HCT116 (cell line): ENCODE data around the gene SUV39H2. TPM values are rescaled to one million over a fixed set of nuclear protein-coding genes. Genes with fewer than 3 reads are reported as not detected.

ENCODE experiments used
- ATAC-seq: fragments of 200-7000 bp; cut with Tn5 transposase; 2 replicates; pipeline ENCODE4 v1.9.1; 2020; ENCODE audit warnings: mild to moderate bottlenecking, moderate library complexity
- BruUV-seq: library from RNA; stranded (reverse); fragments of 400-500 nt; replicated peaks from 2 replicates; lab custom pipeline; 2021; lab: Mats Ljungman, UMichigan
- CTCF ChIA-PET: fragments of 300-600 bp; sonication (Branson Sonifier 250); formaldehyde crosslinking; loops from one replicate; lab custom pipeline; 2021; ENCODE audit warnings: antibody characterized with exemption; lab: Charles Lee
- POLR2A ChIA-PET: fragments of 300-600, 350-600 bp; sonication (Branson Sonifier 250); formaldehyde crosslinking; loops from one replicate; lab custom pipeline; 2021; ENCODE audit warnings: antibody characterized with exemption; lab: Charles Lee
- RAD21 ChIA-PET, 2 experiments: fragments of 300-600 bp; sonication (Branson Sonifier 250); formaldehyde crosslinking; loops; one replicate each; lab custom pipeline; 2023; ENCODE audit warnings: low total read pairs in 2 of 2; ENCODE audit not compliant: uncharacterized antibody in 2 of 2, unreplicated experiment in 2 of 2, low non-redundant PET in 1 of 2; lab: Charles Lee
- DNase-seq: peaks from one replicate; pipeline ENCODE4 v3.0.0-alpha.2; 2010; ENCODE audit warnings: low read depth, low spot score
- H2AFZ ChIP-seq: fragments of 200-600 bp; shearing (Covaris generic), sonication (generic); 2 replicates; pipeline ENCODE4 v1.6.1; 2017; ENCODE audit warnings: low read depth, mixed run types, mixed read lengths, antibody characterized with exemption, low read length; ENCODE audit not compliant: poor library complexity, severe bottlenecking
- H3K27ac ChIP-seq: 2 replicates; pipeline ENCODE4 v1.5.1; 2012; ENCODE audit warnings: low read depth, low read length
- H3K27me3 ChIP-seq: fragments of 200-600 bp; sonication (generic); 2 replicates; pipeline ENCODE4 v1.6.1; 2016; ENCODE audit warnings: mixed run types, low read length, mixed read lengths; ENCODE audit not compliant: insufficient read depth
- H3K36me3 ChIP-seq, 2 experiments: fragments of 200-500 bp in 1 of 2; fragments of 200-600 bp in 1 of 2; sonication (Bioruptor generic) in 1 of 2; sonication (generic) in 1 of 2; 2 replicates each; pipeline versions ENCODE4 v1.5.1 to v1.6.1; 2014 to 2016; ENCODE audit warnings: low read length in 2 of 2, inconsistent platforms in 1 of 2, mixed read lengths in 1 of 2, mixed run types in 1 of 2; ENCODE audit not compliant: insufficient read depth in 2 of 2, control insufficient read depth in 1 of 2
- H3K4me1 ChIP-seq, 2 experiments: fragments of 200-600 bp in 1 of 2; sonication (generic) in 1 of 2; 2 replicates each; pipeline versions ENCODE4 v1.5.1 to v1.6.1; 2012 to 2017; ENCODE audit warnings: low read length in 2 of 2, inconsistent platforms in 1 of 2, mild to moderate bottlenecking in 1 of 2, mixed read lengths in 1 of 2, mixed run types in 1 of 2, moderate library complexity in 1 of 2; ENCODE audit not compliant: insufficient read depth in 2 of 2, control insufficient read depth in 1 of 2
- H3K4me2 ChIP-seq: fragments of 200-600 bp; sonication (generic); 2 replicates; pipeline ENCODE4 v1.6.1; 2017; ENCODE audit warnings: mixed run types, low read length, mixed read lengths
- H3K4me3 ChIP-seq, 2 experiments: fragments of 200-600 bp in 1 of 2; sonication (generic) in 1 of 2; replicated peaks in 1 of 2; 2 replicates each; pipeline ENCODE4 v1.5.1; 2011 to 2016; ENCODE audit warnings: low read length in 2 of 2, control low read depth in 1 of 2, low read depth in 1 of 2, mild to moderate bottlenecking in 1 of 2, mixed read lengths in 1 of 2, mixed run types in 1 of 2
- H3K79me2 ChIP-seq: fragments of 200-600 bp; sonication (generic); 2 replicates; pipeline ENCODE4 v1.6.1; 2017; ENCODE audit warnings: mild to moderate bottlenecking, mixed run types, low read length, moderate library complexity, mixed read lengths; ENCODE audit not compliant: insufficient read depth
- H3K9ac ChIP-seq: fragments of 200-600 bp; sonication (generic); 2 replicates; pipeline ENCODE4 v1.6.1; 2016; ENCODE audit warnings: low read length, mixed read lengths
- H3K9me2 ChIP-seq: fragments of 200-600 bp; sonication (generic), shearing (Covaris generic); 2 replicates; pipeline ENCODE4 v1.6.1; 2017; ENCODE audit warnings: mixed run types, mild to moderate bottlenecking, moderate library complexity; ENCODE audit not compliant: insufficient read depth
- H3K9me3 ChIP-seq, 2 experiments: fragments of 200-500 bp in 1 of 2; fragments of 200-600 bp in 1 of 2; sonication (Bioruptor generic) in 1 of 2; sonication (generic) in 1 of 2; 2 replicates each; pipeline ENCODE4 v1.6.1; 2014 to 2017; ENCODE audit warnings: low read length in 2 of 2, mixed read lengths in 2 of 2, inconsistent platforms in 1 of 2, low read depth in 1 of 2, mild to moderate bottlenecking in 1 of 2, mixed run types in 1 of 2, moderate library complexity in 1 of 2; ENCODE audit not compliant: control insufficient read depth in 1 of 2, insufficient read depth in 1 of 2
- H4K20me1 ChIP-seq: fragments of 200-600 bp; sonication (generic), shearing (Covaris generic); 2 replicates; pipeline ENCODE4 v1.6.1; 2017; ENCODE audit warnings: mixed run types, mild to moderate bottlenecking, moderate library complexity; ENCODE audit not compliant: insufficient read depth
- CBX3 ChIP-seq: IDR thresholded peaks from 2 replicates; pipeline ENCODE4 v1.6.1; 2012; ENCODE audit warnings: low read depth
- EZH2 ChIP-seq: fragments of 200-600 bp; sonication (generic); IDR thresholded peaks from 2 replicates; pipeline ENCODE4 v1.6.1; 2017; ENCODE audit warnings: antibody characterized with exemption, mixed run types
- EZH2phosphoT487 ChIP-seq: fragments of 200-600 bp; IDR thresholded peaks from 2 replicates; pipeline ENCODE4 v1.6.1; 2018; ENCODE audit warnings: antibody characterized with exemption, borderline replicate concordance
- FOSL1 ChIP-seq: IDR thresholded peaks from 2 replicates; pipeline ENCODE4 v1.6.1; 2012; ENCODE audit warnings: low read depth
- JUND ChIP-seq: IDR thresholded peaks from 2 replicates; pipeline ENCODE4 v1.6.1; 2012
- POLR2A ChIP-seq: IDR thresholded peaks from 2 replicates; pipeline ENCODE4 v1.7.0; 2011; ENCODE audit warnings: borderline replicate concordance; ENCODE audit not compliant: insufficient read depth, insufficient read length; ENCODE audit errors: extremely low read depth
- REST ChIP-seq: IDR thresholded peaks from 2 replicates; pipeline ENCODE4 v1.6.1; 2012; ENCODE audit warnings: low read depth
- SP1 ChIP-seq: IDR thresholded peaks from 2 replicates; pipeline ENCODE4 v1.6.1; 2012; ENCODE audit warnings: low read depth
- TCF7L2 ChIP-seq: IDR thresholded peaks from 2 replicates; pipeline ENCODE4 v1.7.0; 2011; ENCODE audit warnings: borderline replicate concordance, inconsistent platforms; ENCODE audit not compliant: insufficient read depth, insufficient read length; ENCODE audit errors: extremely low read depth
- ZBTB33 ChIP-seq: IDR thresholded peaks from 2 replicates; pipeline ENCODE4 v1.6.1; 2011; ENCODE audit warnings: mild to moderate bottlenecking, low read length, moderate library complexity; ENCODE audit not compliant: insufficient replicate concordance; ENCODE audit errors: extremely low read depth
- ZNF274 ChIP-seq: fragments of 200-500 bp; sonication (Bioruptor generic); IDR thresholded peaks from 2 replicates; pipeline ENCODE4 v1.6.1; 2014; ENCODE audit warnings: mild to moderate bottlenecking, low read depth, low read length, inconsistent platforms
- intact Hi-C: fragments of 100-400 bp; cut with micrococcal nuclease; formaldehyde crosslinking; loops from 2 replicates; pipeline ENCODE4 v1.10.0; 2022
- total RNA-seq: library from RNA; stranded (reverse); gene quantifications from one replicate; pipeline ENCODE4 v1.2.1, GENCODE V29; 2021; ENCODE audit not compliant: unreplicated experiment
- TF ChIP-seq, protein P1 (sequence below), 3 experiments: fragments of 200-600 bp in 1 of 3; sonication (generic) in 1 of 3; IDR thresholded peaks in 2 of 3; conservative IDR thresholded peaks in 1 of 3; 2 replicates each; pipeline ENCODE4 v1.5.1; 2012 to 2017; ENCODE audit warnings: low read depth in 2 of 3, low read length in 2 of 3, antibody characterized with exemption in 1 of 3, borderline replicate concordance in 1 of 3, control low read depth in 1 of 3, mild to moderate bottlenecking in 1 of 3, mixed read lengths in 1 of 3, mixed run types in 1 of 3, moderate library complexity in 1 of 3; ENCODE audit not compliant: insufficient read depth in 1 of 3
- TF ChIP-seq, protein P2 (sequence below): IDR thresholded peaks from 2 replicates; pipeline ENCODE4 v1.6.1; 2012

SUV39H2 gene
- total RNA-seq, 1 experiment from 2014 or later: 26.6 TPM

GRCh38 chr10:14916600-14916999, 37.9 kb downstream of the SUV39H2 start:
- Histone ChIP-seq H3K9me2 (no peaks in the 10 kb centered on the region), H2AFZ (no peak overlapping the region), H4K20me1 (no peaks in the 10 kb centered on the region), H3K4me1 (no peaks in the 10 kb centered on the region), H3K36me3 (peaks cover 19 to 80% of the 10 kb centered on the region in 2 experiments), H3K27me3 (no peaks in the 10 kb centered on the region), H3K9ac (no peak overlapping the region), H3K9me3 (peaks cover 10 to 12% of the 10 kb centered on the region in 2 experiments; a peak in 2 of 4 replicates), H3K4me2 (no peak overlapping the region), H3K27ac (no peak overlapping the region), H3K79me2 (peaks cover 25% of the 10 kb centered on the region; the same call in 1 of the 2 replicates), H3K4me3 (no peak overlapping the region)
- TF ChIP-seq POLR2A (no peak), EZH2 (no peak), CBX3 (no peak), REST (no peak), TCF7L2 (no peak), SP1 (no peak), JUND (no peak), FOSL1 (no peak), ZNF274 (no peak), ZBTB33 (no peak), EZH2phosphoT487 (no peak)
- TF ChIP-seq, protein P1, sequence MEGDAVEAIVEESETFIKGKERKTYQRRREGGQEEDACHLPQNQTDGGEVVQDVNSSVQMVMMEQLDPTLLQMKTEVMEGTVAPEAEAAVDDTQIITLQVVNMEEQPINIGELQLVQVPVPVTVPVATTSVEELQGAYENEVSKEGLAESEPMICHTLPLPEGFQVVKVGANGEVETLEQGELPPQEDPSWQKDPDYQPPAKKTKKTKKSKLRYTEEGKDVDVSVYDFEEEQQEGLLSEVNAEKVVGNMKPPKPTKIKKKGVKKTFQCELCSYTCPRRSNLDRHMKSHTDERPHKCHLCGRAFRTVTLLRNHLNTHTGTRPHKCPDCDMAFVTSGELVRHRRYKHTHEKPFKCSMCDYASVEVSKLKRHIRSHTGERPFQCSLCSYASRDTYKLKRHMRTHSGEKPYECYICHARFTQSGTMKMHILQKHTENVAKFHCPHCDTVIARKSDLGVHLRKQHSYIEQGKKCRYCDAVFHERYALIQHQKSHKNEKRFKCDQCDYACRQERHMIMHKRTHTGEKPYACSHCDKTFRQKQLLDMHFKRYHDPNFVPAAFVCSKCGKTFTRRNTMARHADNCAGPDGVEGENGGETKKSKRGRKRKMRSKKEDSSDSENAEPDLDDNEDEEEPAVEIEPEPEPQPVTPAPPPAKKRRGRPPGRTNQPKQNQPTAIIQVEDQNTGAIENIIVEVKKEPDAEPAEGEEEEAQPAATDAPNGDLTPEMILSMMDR (IDR thresholded peaks at IDR 0.05 in 2 of 3, conservative IDR thresholded peaks at IDR 0.05 in 1 of 3; ENCODE audit: borderline replicate concordance in 1 of 3, insufficient read depth in 1 of 3, low read depth in 2 of 3, low read length in 2 of 3): no peak
- TF ChIP-seq, protein P2, sequence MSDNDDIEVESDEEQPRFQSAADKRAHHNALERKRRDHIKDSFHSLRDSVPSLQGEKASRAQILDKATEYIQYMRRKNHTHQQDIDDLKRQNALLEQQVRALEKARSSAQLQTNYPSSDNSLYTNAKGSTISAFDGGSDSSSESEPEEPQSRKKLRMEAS: no peak
- no peak for DNase-seq
- CTCF ChIA-PET: no interaction called here
- RAD21 ChIA-PET: no interaction called here
- POLR2A ChIA-PET: no interaction called here
- ATAC-seq: no peak
- BruUV-seq: no TSS peak
- intact Hi-C loops: no loop called here
